ENCODE measurements around the gene NEDD1.

The NEDD1 gene

DNA sequence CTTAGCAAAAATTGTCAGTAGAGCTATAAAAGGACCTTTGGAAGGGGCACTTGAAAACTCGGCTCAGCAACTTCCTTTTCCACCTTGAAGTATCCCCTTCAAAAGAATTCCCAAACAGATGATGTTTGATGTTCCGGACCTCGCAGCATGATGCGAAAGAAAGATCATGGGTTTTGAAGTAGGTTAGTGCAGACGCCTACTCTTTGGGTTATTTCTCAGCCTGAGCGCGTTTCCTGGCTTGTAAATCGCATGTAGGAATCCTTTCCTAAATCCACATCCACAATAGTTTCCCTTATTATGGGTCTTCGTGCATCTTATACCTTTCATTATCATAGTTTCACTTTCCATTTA is 584 bp upstream of the NEDD1 start:
- DNase-seq: no peak

DNA sequence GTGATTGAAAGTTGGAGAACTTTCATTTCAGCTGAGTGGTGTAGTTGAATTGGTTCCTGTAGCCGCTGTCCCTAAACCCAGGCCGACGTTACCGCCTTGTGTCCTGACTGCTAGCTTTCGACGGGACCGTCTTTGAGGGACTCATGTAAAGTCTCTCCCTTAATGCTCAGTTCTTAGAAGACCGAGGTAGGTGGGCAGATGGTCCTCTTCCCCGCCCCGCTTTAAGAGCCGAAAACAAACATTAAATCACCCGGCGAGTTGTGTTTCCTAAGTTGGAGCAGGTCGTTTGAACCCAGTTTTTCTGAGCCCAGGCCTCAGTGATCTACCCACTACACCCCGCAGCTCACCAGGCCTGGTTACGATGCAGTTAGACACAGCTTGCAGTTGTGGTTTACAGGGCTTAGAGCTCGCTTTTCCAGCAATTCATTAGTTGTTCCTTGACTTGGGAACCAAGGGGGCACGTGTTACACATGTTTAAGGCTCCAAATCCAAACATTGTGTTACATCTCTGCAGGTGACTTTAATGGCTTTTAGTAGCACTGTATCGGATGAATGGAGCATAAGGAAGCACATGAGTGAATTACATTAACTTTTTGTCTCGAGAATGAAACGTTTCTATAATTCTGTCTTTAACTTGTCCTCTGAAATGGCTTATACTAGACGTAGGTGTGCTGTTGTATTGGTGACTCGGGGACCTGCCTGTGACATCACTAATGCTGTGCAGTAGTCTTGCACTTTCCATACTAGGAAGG is 790 bp downstream of the NEDD1 start:
- DNase-seq: peak; percentile 57

DNA sequence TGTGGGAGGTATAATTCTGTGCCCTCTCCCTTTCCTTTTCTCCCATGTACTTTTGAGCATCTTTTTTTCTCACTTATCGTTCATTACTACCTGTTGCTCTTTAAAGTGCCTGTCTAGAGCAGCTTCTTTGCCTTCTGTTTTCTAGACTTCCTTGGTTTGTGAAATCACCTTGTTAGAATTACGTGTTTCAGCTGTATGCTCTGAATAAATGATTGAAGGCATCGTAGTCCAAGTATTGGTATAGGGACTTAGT is 1.3 kb downstream of the NEDD1 start:
- no peak for DNase-seq

DNA sequence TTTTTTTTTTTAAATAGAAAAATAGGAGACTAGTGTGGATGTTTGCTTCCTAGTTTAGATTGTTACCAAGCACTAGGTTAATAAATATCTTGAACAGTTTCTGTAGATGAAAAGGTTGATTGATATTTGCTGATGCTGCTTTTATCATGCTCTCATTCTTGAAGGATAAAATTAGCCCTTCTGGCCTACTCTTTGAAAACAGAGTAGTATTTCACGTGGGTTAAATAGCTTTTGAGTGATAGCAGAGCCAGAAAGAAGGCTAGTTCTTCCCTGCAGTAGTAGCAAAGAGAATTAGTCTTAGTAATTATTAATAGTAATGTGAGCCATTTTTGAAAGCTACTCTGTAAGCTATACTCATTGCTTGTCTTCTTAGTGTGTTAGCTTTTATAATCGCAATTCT is 5.2 kb downstream of the NEDD1 start:
- DNase-seq: no peak

DNA sequence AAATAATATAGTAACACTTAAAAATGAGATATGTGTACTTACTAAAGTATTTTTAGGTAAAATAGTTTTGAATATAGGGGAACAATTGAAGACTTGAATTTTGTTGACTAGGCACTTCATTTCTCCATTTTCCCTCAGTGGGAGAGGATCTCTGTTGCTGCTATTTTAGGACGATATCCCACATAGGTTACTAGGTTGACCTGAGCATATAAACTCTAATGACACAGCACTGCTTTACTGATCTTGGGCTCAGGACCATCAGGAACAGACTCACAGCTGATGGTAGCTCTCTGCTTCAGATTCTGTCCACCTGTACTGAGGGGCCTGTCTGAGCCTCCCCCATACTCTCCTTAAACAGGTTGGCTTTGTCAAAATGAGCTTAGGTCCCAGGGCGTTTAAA is 5.9 kb downstream of the NEDD1 start:
- DNase-seq: no peak

DNA sequence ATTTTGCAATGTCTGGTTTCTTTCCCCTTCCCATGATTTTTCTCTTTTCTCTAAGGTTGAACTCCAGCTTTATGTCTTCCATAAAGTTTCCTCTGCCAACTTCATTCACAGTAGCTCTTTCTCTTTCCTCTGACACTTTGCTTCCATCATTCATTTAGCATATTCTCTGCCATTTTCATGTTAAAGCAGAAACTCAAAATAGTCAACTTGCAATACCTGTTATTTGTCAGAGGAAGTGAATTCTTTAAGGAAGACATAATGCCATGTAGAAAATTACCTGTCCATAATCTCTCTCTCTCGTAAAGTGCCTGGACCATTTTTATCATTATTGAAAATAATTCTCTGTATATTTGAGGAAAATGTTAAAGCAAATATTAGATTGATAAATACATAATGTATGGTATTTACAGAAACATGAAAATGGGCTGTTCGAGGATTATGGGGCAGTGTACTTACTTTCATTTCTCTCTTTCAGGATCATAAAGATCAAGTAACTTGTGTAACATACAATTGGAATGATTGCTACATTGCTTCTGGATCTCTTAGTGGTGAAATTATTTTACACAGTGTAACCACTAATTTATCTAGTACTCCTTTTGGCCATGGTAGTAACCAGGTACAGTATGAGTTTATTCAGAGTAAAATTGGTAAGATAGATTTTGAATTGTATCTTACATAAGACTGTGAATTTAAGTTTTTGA is 12.6 kb downstream of the NEDD1 start:
- DNase-seq: no peak

DNA sequence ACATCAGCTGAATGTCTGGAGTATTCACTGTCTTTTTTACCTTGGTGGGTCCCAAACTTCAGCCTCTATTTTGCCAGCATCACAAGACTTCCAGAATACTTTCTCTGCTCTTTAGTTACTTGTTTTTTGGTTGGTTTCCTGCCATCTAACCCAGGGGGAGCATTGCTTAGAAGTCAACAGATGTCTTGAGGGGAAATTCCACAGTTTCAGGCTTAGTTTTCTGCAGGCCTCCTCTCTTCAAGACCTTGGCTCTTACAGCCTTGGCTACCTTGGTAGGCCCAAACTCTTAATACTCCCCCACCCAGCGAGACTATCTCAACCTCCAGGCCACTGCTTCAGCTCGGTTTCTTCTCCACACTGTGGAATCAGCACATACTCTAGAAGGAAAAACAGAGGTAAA is 41.7 kb downstream of the NEDD1 start:
- DNase-seq: no peak

DNA sequence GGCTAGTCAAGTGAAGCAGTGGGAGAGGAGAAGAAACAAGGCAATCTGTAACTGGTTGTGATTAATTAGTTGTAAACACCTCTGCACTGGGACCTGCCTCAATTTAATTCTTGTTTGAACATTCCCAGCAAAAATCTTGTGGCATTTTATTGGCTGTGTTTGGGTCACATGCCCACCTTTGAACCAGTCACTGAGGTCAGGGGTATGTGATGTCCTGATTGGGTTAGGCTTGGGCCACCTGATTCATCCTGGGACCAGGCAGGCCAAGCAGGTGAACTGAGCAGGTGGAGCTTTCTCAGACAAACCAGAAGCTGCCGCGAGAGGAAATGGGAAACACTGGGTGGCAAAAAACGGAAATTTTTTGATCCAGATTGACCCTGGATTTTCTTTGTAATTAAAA is 72.5 kb downstream of the NEDD1 start:
- DNase-seq: no peak

DNA sequence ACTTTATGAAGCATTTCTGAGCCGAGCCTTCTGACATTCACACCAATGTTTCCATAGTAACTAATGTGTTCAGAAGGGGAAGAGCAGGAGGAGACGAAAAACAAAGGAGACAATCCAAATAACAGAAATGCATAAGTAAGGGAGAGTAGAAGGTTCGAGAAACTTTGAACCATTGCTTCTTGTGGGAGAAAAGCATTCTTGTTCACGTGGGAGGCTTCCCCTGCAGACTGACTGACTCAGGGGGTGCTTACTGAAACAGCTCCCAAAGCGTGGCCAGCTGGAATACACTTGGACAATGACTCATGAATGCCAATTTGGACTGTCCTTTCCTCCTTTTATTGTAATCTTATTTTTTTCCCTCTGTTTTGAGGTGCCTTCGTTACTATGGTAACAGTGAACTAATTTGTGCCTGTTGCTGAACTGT is 73.9 kb downstream of the NEDD1 start:
- DNase-seq: no peak

DNA sequence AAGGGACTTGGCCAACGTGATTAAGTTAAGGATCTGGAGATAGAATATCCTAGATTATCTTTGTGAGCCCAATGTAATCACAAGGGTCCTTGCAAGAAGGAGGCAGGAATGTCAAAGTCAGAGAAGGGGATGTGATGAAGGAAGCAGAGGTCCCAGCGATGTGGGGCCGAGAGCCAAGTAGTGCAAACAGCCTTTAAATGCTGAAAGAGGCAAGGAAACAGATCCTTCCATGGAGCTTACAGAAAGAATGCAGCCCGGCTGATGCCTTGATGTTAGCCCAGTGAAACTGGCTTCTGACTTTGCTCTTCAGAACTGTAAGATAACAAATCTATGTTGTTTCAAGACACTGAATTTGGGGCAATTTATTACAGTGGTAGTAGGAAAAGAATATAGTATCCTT is 74.9 kb downstream of the NEDD1 start:
- no peak for DNase-seq

DNA sequence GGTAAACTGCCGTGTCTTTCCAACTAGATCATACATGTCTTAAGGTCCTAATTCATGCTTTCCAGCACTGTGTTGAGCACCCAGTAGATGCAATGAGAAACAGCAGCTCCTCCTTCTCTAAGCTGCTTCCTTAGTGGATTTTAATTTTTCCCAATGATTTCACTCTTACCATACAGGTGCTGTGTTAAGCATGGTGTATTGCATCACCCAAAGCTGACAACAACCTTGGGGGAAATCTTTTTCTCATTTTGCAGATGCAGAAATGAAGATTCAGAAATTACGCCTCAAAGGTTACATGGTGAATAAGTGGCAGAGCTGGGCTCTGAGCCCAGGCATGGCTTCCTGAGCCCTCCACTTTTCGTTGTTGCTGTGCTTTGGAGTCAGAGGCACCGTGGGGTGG is 75.6 kb downstream of the NEDD1 start:
- no peak for DNase-seq

DNA sequence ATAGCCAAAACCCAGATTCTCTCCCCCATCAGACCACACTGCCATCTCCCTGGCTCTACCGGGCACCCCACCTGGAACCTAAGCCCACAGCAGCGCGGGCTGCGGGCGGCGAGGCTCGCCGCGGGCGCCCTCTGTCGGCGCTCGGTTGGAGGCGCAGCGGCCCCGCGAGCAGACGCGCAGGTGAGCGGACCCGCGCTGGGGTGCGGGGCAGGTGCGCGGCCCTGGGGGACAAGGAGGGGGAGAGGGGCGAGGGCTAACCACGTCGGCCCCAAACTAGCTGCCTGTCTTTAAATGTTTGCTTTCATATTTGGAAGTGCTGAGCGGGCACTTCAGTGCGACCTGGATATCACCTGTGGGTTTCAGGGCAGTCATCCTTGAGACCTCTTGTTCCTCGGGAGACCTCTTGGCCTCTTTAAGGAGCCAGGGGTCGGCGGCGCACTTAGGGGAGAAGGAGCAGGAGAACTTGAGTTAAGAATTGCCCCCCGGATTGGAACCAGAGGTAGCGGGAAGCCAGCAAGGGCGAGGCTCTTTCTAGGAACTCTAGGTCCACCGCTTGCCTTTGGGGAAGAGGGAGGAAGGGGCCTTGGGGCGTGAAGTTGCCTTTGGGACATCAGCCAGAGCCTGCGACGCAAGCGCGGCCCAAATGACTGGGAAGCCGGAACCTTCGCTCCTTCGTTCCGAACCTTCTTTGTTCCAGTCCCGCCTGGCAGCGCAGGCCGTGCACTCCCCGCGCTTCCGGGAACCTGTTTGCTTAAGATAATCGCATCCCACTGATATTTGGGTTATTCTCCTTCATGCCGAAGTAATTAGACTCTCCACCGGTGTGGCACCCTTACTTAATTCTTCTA is 78.7 kb downstream of the NEDD1 start:
- DNase-seq: peak; percentile 81

DNA sequence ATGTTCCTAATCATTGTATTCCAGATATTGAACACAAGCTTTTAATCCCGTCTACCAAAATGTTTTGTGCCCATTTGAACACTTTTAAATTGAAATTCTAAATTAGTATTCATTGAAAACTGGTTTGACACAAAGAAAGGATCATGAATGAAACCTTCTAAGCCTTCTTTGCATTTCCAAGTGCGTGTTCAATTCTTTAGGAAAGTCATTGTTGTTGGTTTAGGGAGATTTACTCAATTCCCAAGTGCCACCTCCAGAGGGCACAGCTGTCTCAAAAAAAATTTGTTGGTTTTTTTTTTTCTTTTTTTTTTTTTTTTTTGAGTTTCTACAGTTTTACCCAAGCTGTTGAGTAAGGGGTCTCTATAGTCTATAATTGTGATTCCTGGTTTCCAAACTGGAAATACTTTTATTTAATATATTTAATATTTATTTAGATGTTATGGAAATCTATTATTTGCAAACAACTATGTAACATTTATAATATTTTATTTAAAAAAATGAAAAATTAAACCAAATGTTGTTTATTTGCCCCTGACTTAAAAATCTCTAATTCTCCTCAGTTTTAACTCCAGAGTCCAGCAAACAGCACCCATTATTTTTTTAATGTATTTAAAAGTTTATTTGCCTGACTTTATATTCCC is 79.9 kb downstream of the NEDD1 start:
- DNase-seq: no peak

DNA sequence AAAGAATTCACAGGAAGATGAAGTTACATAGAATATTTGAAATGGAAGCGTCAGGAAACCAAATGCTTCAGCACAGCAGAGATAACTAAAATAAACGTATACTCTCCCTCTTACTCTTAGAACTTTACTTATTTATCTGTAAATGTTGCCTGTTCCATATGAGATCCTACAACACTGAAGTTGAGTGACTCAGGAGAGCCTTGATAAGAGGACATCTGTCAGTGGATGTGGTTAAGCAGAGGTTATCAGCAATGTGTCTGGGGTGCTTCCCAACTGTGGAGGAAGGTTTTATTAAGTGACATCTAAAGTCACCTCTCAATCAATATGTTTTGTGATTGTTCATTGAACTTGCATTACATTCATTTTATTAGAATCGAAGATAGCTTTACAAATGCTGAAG is 81.9 kb downstream of the NEDD1 start:
- no peak for DNase-seq

DNA sequence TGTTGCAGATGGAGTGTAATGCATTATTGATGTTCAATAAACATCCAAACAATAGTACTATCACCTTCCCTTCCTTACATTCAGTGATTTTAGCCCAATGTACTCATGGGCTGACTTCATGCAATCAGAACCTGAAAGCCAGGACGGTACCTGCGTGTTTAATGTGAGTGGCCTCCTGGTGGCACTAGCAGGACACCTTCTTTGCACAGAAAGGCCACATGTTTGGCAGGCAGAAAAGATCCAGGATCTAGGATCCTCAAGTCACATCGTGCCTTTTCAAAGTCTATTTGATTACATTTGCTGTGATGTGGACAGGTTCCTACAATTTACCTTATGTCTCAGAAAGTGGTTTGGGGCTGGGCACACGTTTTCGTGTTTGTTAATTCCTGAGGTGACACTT is 82.9 kb downstream of the NEDD1 start:
- no peak for DNase-seq

DNA sequence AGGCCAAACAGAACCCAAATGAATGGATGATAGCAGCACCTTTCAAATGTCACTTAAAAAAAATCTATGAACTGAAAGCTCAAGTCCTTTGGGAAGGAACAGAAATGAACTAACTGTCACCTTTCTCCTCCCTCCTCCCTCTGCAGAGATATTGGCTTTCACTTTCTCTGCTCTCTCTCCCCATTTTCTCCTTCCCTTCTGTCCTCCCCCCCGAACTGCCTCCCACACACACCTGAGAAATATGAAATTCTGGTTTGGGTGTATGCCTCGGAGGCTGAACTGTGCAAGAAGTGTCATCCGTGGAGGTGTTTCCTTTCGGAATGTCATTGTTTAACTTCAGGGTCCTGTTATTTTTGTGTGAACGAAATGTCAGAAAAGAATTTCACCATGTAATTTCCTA is 87.8 kb downstream of the NEDD1 start:
- DNase-seq: no peak

DNA sequence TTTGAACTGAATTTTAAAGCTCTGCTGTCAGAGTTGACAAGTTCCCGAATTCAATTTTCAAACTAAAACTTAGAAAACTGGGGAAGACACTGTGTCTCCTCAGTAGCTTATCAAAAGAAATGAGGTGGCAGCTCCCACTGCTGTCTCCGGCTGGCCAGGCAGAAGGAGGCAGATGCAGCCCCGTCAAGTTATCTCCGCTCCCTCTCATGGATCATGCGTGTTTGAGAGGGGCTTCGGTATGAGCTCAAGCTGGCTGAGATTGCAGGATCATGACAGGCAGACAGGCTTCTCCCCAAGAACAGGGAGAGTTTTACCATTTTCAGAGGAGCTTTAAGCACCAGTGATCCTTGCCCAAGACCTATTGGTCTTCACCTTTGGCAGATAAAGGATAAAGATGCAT is 88.8 kb downstream of the NEDD1 start:
- no peak for DNase-seq

DNA sequence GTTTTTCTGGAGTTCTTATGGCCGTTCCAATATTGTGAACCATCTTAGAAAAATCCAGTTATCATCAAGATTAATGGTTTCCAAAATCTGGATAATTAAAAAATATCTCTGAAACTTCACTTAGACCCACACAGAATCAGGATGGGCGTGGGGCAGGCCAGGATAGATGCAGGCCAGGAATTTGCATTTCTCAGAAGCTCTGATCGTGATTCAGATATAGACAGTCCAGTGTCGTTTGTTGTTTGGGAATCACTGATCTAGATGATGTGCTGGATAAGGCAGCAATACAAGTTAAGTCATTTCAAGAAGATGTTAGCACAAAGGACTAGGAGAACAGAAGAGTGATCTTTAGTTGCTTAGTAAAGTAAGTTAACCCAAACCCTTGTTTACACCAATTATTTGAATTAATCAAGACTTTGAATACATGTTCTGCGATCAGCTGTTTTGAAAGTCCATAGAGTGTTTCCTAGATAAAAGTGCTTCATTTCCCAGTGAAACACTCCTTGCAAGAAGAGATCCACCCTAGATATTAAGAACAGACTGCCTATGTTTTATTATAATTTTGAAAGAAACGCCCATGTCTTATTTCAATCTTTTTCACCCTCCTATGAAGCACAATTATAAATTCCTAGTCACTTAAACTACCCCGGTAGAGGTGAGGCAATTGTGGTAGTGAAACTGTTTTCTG is 90.9 kb downstream of the NEDD1 start:
- no peak for DNase-seq

DNA sequence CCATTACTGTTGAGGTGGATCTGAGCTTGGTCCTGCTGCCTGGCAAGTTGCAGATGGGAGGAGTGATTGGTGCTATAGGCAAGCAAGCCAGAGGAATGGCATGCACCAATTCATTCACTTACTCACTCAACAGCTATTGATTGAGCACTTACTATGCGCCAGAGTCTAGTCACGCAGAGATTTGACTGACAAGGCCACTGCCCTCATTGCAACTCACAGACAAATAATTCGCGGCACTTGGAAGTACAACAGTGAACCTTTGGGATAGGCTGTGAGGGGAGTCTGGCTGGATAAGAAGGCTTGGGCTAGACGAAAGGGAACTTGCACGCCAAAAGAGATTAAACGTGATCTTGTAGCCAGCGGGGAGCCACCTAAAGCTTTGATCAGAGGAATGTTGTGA is 96.2 kb downstream of the NEDD1 start:
- no peak for DNase-seq

All from activated CD8-positive, alpha-beta memory T cell treated with anti-CD3 and anti-CD28 coated beads, Interleukin-2, amount 50 U/mL, for 48 hours (primary cell).